Measurements from ENCODE around the gene HRH1.

HRH1 gene

DNA sequence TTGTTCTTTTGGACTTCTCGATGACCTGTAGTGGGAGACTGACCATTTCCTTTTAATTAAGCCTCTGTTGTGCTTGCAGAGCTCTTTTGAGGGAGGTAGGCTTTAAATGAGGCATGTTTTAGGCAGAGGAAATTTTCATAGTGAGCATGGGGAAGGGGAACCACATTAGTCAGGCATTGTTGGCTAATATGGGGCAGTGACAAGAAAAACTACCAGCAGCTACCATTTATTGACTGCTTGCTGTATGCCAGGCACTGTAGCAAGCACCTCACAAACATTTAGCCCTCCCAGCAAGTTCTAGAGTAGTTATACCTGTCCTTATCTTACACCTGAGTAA lies 128.8 kb downstream of the HRH1 start:
- Mint-ChIP-seq H3K4me1 (peaks cover 29% of the 10 kb centered on the region), H3K27ac (no peak overlapping the region), H3K4me3 (no peak overlapping the region), H3K27me3 (no peaks in the 10 kb centered on the region), H3K9me3 (no peaks in the 10 kb centered on the region)
- no peak for DNase-seq
- no peak for ATAC-seq

DNA sequence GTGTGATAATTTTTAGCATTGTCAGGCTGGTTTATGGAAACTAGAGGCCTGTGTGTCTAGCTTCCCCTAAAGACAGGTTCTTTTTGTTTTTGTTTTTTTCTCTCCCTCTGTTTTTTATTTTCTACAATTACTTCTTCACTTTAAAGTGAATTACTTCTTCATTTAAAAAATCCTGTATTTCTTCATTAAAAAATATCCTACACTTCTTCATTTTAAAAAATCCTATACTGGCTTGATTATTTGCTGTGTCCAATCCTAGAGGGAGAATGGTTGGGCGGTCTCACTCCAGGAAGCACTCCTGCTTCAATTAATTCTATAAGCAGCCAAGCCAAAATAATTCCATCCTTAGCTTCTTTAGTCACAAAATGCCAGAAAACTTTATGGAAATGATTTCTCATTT lies 129.7 kb downstream of the HRH1 start:
- no peaks in the 10 kb centered on the region for H3K9me3 Mint-ChIP-seq
- H3K4me3 Mint-ChIP-seq: no peak overlapping the region
- H3K4me1 Mint-ChIP-seq: peaks cover 30% of the 10 kb centered on the region
- no peaks in the 10 kb centered on the region for H3K27me3 Mint-ChIP-seq
- H3K27ac Mint-ChIP-seq: no peak overlapping the region
- ATAC-seq (no peak), DNase-seq (no peak)

DNA sequence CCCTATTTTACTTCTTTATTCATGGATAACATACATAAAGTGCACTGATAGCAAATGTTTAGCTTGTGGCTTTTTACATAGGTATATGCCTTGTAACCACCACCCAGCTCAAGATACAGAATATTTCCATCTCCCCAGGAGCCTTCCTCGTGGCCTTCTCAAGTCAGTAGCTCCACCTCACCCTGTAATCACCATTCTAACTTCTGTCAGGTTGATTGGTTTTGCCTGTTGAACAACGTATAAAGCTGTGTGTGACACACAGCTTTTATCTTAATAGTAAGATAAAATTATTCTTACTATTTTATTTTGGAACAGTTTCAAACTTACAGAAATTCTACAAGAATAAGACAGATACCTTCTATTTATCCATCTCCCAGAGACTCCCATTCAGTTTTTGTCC lies 131.2 kb downstream of the HRH1 start:
- ATAC-seq: no peak
- peaks cover 44% of the 10 kb centered on the region for H3K4me1 Mint-ChIP-seq
- H3K27me3 Mint-ChIP-seq: no peaks in the 10 kb centered on the region
- no peak for DNase-seq
- no peaks in the 10 kb centered on the region for H3K9me3 Mint-ChIP-seq
- no peak overlapping the region for H3K27ac Mint-ChIP-seq
- H3K4me3 Mint-ChIP-seq: no peak overlapping the region

DNA sequence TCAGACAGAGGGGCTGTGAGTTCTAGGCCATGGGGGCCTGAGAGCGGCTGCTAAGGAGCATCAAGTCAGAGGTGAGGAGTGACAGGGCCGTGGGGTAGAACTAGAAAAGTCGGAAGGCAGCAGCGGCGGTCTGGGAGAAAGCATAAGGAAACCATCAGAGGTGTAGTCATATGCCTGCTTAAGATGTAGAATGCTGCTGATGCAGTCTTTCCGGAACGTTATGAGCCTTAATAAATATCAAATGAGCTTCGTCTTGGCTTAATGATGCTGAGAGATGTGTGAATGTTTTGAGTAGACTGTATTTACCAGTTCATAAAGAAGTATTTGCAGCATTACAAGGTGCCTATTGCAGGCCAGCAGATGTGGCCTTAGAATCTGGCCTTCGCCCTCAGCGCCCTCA lies 133.1 kb downstream of the HRH1 start:
- Mint-ChIP-seq H3K27me3 (no peaks in the 10 kb centered on the region), H3K4me1 (peaks cover 55% of the 10 kb centered on the region), H3K9me3 (no peaks in the 10 kb centered on the region), H3K4me3 (no peak overlapping the region), H3K27ac (peak overlapping the region in 1 of 2 donors; percentile 90)
- ATAC-seq: no peak
- no peak for DNase-seq

DNA sequence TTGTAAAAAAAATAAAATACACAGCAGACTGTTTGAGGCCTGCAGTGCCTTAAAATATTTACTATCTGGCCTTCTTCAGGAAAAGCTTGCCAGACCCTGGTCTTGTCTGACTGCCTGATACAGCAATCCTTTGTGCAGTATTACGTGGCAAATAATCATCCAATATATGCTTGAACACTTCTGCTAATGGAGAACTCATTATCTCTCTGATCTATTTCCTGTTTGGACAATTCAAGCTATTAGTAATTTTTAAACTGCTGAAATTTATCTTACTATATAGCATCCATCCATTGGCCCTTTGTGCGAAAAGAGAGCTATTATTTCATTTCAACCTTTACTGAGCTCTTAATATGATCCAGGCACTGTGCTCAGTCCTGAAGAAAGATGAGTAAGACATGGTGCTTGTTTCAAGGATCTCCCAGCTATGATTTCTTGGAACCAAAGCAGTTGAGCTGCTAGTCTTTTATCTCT lies 133.8 kb downstream of the HRH1 start:
- Mint-ChIP-seq H3K27ac (peak overlapping the region in 1 of 2 donors; percentile 15), H3K4me1 (peaks cover 55% of the 10 kb centered on the region), H3K4me3 (no peak overlapping the region), H3K9me3 (no peaks in the 10 kb centered on the region), H3K27me3 (no peaks in the 10 kb centered on the region)
- ATAC-seq: no peak
- DNase-seq: no peak

DNA sequence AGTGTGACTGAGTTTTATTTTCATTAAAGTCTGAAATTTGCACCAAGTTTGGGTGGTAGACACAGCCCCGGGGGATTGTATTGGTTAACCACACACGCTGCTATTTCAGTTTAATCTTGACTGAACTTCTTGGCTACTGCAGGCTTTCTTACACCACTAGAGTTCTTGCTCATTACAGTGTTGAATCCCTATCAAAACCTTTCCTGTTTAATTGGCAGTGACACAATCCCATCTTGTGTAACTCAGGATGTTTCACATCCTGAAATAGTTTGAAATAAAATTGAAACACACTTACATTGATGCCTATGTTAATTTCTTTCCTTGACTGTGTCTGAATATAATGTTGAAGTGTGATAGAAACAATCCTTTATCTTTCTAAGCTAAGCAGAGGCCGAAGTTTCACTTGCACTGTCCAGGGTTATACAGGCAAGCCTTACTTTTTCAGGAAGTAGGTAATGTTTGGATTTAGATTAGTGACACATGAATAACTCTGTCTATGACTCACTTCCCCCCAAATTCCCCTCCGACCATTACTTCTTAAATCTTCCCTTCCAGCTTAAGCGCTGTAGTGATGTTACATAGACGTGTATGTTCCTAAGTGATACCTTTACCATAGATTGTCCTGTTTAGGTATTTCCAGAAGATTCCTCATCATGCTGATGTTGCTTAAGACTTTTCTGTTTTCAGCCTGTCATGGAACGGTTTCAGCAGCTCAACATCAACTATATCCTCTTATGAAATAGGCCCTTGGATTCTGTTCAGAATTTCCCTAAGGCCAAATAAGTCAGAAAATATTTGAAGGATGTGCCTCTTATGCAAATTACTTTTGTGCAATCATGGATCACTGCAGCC lies 134.7 kb downstream of the HRH1 start:
- ATAC-seq: peak; percentile 78
- H3K4me1 Mint-ChIP-seq: peaks cover 55% of the 10 kb centered on the region
- H3K9me3 Mint-ChIP-seq: no peaks in the 10 kb centered on the region
- peak overlapping the region; percentile 65 to 75 for H3K4me3 Mint-ChIP-seq
- peak in 1 of 2 donors; percentile 13 for DNase-seq
- H3K27ac Mint-ChIP-seq: peak overlapping the region; percentile 95 to 98
- no peaks in the 10 kb centered on the region for H3K27me3 Mint-ChIP-seq

DNA sequence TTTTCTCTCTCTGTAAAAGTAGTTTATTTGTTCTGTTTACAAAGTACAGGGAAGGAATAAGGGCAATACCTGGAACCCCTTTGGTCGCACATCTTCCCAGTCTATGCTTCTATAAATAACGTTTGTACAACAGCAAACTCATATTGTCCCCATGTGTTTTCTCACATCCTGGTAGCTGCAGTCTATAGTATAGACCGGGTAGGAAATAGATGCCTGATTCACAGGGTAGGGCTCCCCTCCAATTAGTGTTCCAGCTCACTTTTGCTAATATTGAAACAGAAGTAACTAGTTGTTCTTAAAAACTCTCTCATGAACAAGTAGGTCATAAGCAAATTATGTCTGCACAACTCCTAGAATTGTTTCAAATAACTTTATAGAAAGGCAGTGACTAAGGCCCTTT lies 135.6 kb downstream of the HRH1 start:
- no peaks in the 10 kb centered on the region for H3K9me3 Mint-ChIP-seq
- H3K27ac Mint-ChIP-seq: peak overlapping the region; percentile 51 to 80
- no peak for ATAC-seq
- peaks cover 55% of the 10 kb centered on the region for H3K4me1 Mint-ChIP-seq
- H3K27me3 Mint-ChIP-seq: no peaks in the 10 kb centered on the region
- no peak for DNase-seq
- peak overlapping the region; percentile 65 to 75 for H3K4me3 Mint-ChIP-seq

DNA sequence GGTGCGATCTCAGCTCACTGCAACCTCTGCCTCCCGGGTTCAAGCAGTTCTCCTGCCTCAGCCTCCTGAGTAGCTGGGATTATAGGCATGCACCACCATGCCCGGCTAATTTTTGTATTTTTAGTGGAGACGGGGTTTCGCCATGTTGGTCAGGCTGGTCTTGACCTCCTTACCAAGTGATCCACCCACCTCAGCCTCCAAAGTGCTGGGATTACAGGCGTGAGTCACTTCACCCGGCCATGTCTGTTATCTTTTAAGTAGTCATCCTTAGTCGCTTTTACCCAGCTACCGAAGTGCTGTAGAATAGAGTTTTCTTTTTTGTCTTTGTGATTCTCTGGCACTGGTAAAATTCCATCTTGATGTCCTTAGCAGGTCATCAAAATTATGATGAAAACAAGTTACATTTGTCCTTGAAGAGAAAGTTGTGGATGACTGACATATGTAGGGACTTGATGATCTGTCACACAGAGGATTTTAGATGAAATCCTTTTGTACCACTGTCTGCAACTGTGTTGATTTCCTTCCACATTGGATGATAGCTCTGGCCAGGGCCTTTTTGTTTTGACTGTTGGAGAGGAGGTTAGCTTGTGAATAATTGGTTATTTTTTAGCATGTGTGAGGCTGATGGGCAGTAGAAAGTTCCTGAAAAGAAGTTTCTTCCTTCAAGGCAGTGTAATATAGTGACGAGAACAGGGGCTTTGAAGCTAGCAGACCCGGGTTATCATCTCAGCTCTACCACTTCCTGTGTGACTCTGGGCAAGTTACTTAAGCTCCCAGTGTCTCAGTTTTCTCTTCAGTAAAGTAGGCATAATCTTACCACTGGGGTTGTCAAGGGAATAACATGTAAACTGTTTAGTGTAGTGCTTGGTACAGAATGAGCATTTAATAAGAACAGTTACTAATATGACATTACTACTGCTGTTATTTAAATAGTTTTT lies 136.7 kb downstream of the HRH1 start:
- DNase-seq: no peak
- peak overlapping the region; percentile 86 to 93 for H3K27ac Mint-ChIP-seq
- peak; percentile 87 for ATAC-seq

DNA sequence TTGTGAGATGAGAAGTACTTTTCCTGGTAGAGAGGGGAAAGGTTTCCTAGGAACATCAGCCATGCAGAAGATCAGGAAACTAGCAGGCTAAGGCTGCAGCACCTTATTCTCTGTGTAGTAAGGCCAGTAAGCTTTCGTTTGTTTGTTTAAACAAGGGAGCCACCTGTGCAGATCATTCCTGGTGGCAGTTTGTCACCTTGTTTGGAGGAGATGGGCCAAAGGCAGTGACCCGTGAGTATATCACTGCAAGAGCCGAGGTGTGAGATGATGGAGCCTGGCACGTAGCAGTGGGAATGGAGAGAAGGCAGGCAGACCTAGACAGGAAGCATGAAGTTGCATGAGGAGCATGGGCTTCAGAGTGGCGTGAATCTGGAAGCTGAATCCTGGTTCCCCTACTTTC lies 137.5 kb downstream of the HRH1 start:
- Mint-ChIP-seq H3K27me3 (no peaks in the 10 kb centered on the region), H3K27ac (peak overlapping the region; percentile 79 to 93), H3K9me3 (no peaks in the 10 kb centered on the region), H3K4me3 (peak overlapping the region; percentile 8 to 11), H3K4me1 (peaks cover 65% of the 10 kb centered on the region)
- ATAC-seq (no peak), DNase-seq (no peak)

More for the DNA sequence above, 136.7 kb downstream of the HRH1 start:
- Mint-ChIP-seq H3K4me1 (peaks cover 60% of the 10 kb centered on the region), H3K27me3 (no peaks in the 10 kb centered on the region), H3K9me3 (no peaks in the 10 kb centered on the region), H3K4me3 (peak overlapping the region; percentile 50 to 55)

DNA sequence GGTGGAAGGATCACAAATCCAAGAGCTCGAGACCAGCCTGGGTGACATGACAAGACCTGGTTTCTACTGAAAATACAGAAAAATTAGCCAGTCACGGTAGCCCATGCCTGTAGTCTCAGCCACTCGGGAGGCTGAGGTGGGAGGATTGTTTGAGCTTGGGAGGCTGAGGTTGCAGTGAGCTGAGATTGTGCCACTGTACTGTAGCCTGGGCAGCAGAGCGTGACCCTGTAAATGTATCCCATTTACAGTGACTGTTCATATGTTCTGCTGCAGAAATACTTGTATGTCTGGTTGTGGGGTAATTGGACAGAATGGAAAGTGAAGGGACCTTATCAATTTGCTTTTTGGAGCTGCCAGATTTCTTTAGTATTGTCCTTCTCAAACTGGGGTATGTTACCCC lies 142.8 kb downstream of the HRH1 start:
- DNase-seq (no peak), ATAC-seq (no peak)
- H3K27me3 Mint-ChIP-seq: no peaks in the 10 kb centered on the region
- H3K4me3 Mint-ChIP-seq: no peak overlapping the region
- peaks cover 25% of the 10 kb centered on the region for H3K4me1 Mint-ChIP-seq
- peak overlapping the region in 1 of 2 donors; percentile 55 for H3K27ac Mint-ChIP-seq
- no peaks in the 10 kb centered on the region for H3K9me3 Mint-ChIP-seq

DNA sequence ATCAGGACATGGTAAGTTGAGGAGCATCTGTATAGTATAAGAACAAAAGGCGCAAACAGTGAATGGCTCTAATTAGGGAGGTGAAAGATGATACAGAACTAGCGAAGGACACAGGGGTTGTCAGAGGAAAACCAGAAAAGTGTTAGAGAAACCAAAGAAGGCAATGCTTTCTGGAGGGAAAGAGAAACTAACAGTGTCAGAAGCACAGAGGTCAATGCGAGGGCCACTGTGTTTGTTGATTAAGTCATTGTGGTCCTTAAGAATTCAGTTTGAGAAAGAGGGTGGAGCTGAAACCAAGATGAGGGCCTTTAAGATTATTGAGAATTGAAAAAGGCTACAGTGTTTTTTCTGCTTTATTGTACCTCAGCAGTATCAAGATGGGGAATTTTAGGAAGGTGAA lies 146.7 kb downstream of the HRH1 start:
- Mint-ChIP-seq H3K27ac (peak overlapping the region; percentile 0 to 60), H3K4me1 (peaks cover 35% of the 10 kb centered on the region), H3K4me3 (peak overlapping the region in 1 of 2 donors; percentile 18), H3K27me3 (no peaks in the 10 kb centered on the region), H3K9me3 (no peaks in the 10 kb centered on the region)
- ATAC-seq: peak; percentile 87
- DNase-seq: no peak

DNA sequence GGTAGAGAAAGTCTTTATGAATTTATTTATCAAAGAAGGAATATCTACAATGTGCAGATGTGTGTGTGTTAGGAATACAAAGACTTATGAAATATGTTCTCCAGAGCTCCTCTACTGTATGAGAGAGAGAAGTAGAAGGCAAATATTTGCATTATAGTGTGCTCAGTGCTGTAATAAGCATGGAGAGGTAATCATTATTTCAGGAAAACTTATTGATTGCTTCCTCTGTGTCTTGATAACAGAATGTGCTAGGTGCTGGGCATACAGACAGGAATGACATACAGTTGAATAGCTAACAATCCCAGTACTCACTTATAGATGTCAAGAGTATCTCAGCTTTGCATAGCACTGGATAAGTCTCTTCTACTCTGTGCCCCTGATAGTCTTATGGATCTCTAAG lies 148.2 kb downstream of the HRH1 start:
- DNase-seq (no peak), ATAC-seq (no peak)
- Mint-ChIP-seq H3K9me3 (no peaks in the 10 kb centered on the region), H3K4me1 (peaks cover 41% of the 10 kb centered on the region), H3K4me3 (no peak overlapping the region), H3K27me3 (no peaks in the 10 kb centered on the region), H3K27ac (no peak overlapping the region)

DNA sequence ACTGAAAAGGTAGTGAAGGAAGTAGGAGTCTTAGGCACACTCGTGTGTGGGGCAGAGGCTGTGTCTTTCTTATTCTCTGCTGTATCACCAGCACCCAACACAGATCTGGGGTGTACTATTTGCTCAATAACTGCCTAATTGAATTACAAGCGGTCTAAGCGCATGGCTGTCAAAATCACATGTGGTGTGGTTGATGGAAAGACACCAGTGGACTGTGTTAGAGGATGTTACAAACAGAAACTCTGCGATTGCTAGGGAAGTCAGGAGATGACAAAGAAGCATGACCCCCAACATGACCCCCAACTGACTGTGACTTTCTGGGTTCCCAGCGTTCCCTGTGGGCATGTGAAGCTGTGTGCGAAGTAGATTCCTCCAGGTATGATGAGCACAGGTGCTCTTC lies 149.9 kb downstream of the HRH1 start:
- DNase-seq (no peak), ATAC-seq (no peak)
- Mint-ChIP-seq H3K4me3 (no peak overlapping the region), H3K4me1 (peaks cover 41% of the 10 kb centered on the region), H3K27me3 (no peaks in the 10 kb centered on the region), H3K27ac (no peak overlapping the region), H3K9me3 (no peaks in the 10 kb centered on the region)

DNA sequence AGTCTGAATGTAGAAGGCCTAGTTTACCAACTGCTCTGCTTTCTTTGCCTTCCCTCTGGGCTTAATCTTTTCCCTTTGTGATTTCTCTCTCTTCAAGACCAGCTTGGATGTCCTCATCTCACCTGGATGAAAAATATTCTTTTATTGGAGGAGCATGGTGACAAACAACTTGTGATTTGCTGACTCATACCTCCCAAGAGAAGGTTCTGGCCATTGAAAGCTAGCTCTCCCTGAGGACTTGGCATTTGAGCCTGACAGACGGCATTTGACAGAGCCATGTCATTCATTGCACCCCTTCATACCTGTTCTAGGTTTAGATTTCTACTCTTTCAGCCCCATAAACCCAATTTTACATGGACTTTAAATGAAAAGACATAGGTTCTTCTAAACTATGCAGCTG lies 151.2 kb downstream of the HRH1 start:
- H3K4me3 Mint-ChIP-seq: no peak overlapping the region
- H3K27me3 Mint-ChIP-seq: no peaks in the 10 kb centered on the region
- peaks cover 36% of the 10 kb centered on the region for H3K4me1 Mint-ChIP-seq
- H3K27ac Mint-ChIP-seq: peak overlapping the region in 1 of 2 donors; percentile 76
- DNase-seq: no peak
- no peak for ATAC-seq
- H3K9me3 Mint-ChIP-seq: no peaks in the 10 kb centered on the region

DNA sequence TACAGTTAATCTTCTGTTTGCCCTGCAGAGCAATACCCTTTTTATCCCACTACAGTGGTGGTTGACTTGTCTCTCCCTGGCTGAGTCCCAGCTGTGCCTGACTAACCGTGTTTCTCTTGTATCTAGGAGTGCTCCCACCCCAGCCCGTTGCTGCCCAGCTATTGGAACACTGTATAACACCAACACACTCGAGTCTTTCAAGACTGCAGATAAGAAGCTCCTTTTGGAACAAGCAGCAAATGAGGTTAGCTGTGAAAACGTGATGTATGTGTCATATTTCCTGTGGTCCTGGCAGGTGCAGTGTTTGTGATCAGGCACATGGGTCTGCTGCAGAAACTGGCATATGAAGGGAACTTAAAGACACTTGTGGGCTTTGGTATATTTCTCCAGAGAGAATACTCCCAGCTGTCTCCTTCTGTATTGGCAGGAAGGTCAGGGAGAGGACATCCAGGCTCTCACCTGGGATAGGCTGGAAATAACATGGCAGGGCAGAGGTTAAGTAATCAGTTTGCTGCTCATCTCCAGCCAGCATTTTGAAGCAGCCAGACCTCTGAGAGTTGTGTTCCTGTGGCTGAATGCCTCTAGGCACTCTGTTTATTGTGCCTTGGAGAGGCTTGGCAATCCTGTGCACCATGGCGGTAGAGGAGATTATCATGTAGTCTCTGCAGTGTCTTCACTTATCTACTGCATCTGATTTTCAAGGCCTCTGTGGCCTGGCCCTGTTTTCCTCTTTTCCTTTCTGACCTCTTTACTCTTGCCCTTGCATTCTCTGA lies 152.7 kb downstream of the HRH1 start:
- Mint-ChIP-seq H3K27me3 (no peaks in the 10 kb centered on the region), H3K4me1 (peaks cover 28% of the 10 kb centered on the region), H3K9me3 (no peaks in the 10 kb centered on the region), H3K4me3 (no peak overlapping the region), H3K27ac (no peak overlapping the region)
- ATAC-seq (peak; percentile 89), DNase-seq (peak in 1 of 2 donors; percentile 21)

All from stimulated activated naive CD8-positive, alpha-beta T cell treated with anti-CD3 and anti-CD28 coated beads, Interleukin-15, amount 100 ng/mL, for 72 hours (primary cell).